PFSK-1 (cell line): ENCODE measurements around the gene TMC3.

Experiments used
- FOXP2 ChIP-seq: optimal IDR thresholded peaks from 2 replicates; pipeline ENCODE3; 2011; ENCODE audit warnings: borderline replicate concordance, control low read depth, inconsistent platforms; ENCODE audit not compliant: insufficient read depth; ENCODE audit errors: extremely low read length, extremely low read depth
- POLR2AphosphoS5 ChIP-seq: IDR thresholded peaks from 2 replicates; pipeline ENCODE4 v1.6.1; 2012; ENCODE audit warnings: low read depth, mild to moderate bottlenecking, control low read depth, low read length, moderate library complexity
- REST ChIP-seq, 2 experiments: IDR thresholded peaks; 2 replicates each; pipeline versions ENCODE4 v1.6.1 to v1.8.0; 2011 to 2012; ENCODE audit warnings: low read depth in 2 of 2, low read length in 2 of 2, control low read depth in 1 of 2, inconsistent platforms in 1 of 2, mild to moderate bottlenecking in 1 of 2, moderate library complexity in 1 of 2; ENCODE audit not compliant: insufficient read depth in 1 of 2
- SIN3A ChIP-seq: IDR thresholded peaks from 2 replicates; pipeline ENCODE4 v1.6.1; 2012; ENCODE audit warnings: mild to moderate bottlenecking, low read length, moderate library complexity, borderline replicate concordance; ENCODE audit not compliant: insufficient read depth
- TAF1 ChIP-seq: IDR thresholded peaks from 2 replicates; pipeline ENCODE4 v1.6.1; 2012; ENCODE audit warnings: low read length, control low read depth, borderline replicate concordance; ENCODE audit not compliant: insufficient read depth

Gene TMC3

GRCh38 chr15:81339321-81339720, 34.7 kb downstream of the TMC3 start:
- TF ChIP-seq POLR2AphosphoS5 = no peak
- no peak for TF ChIP-seq SIN3A
- no peak for TF ChIP-seq TAF1
- no peak for TF ChIP-seq REST (IDR thresholded peaks at IDR 0.05; ENCODE audit: insufficient read depth in 1 of 2, low read depth in 2 of 2, low read length in 2 of 2)
- TF ChIP-seq FOXP2 = no peak

GRCh38 chr15:81338170-81339007, 35.6 kb downstream of the TMC3 start:
- TF ChIP-seq REST (IDR thresholded peaks at IDR 0.05; ENCODE audit: insufficient read depth in 1 of 2, low read depth in 2 of 2, low read length in 2 of 2) (no peak), POLR2AphosphoS5 (no peak), SIN3A (no peak), TAF1 (no peak), FOXP2 (no peak)

GRCh38 chr15:81337713-81338157, 36.3 kb downstream of the TMC3 start:
- no peak for TF ChIP-seq TAF1

- TF ChIP-seq REST (IDR thresholded peaks at IDR 0.05; ENCODE audit: insufficient read depth in 1 of 2, low read depth in 2 of 2, low read length in 2 of 2) = no peak
Measured at GRCh38 chr15:81337241-81337640, 36.8 kb downstream of the TMC3 start.

GRCh38 chr15:81336568-81336967, 37.4 kb downstream of the TMC3 start:
- TF ChIP-seq REST (IDR thresholded peaks at IDR 0.05; ENCODE audit: insufficient read depth in 1 of 2, low read depth in 2 of 2, low read length in 2 of 2) (no peak), SIN3A (no peak), FOXP2 (no peak), POLR2AphosphoS5 (no peak), TAF1 (no peak)

GRCh38 chr15:81335631-81336030, 38.4 kb downstream of the TMC3 start:
- TF ChIP-seq SIN3A (no peak), POLR2AphosphoS5 (no peak), REST (IDR thresholded peaks at IDR 0.05; ENCODE audit: insufficient read depth in 1 of 2, low read depth in 2 of 2, low read length in 2 of 2) (no peak), FOXP2 (no peak), TAF1 (no peak)
